SIG-M5 (cell line): ENCODE results near the gene CATSPERE.
"Not testable (repeated sequence)": the region's sequence is repeated elsewhere in the genome, so short reads cannot be mapped to it uniquely, and the experiment has no call there.

ENCODE experiments used
- DNase-seq: peaks from one replicate; lab custom pipeline; 2025; lab: John Stamatoyannopoulos, UW

The CATSPERE gene

DNA sequence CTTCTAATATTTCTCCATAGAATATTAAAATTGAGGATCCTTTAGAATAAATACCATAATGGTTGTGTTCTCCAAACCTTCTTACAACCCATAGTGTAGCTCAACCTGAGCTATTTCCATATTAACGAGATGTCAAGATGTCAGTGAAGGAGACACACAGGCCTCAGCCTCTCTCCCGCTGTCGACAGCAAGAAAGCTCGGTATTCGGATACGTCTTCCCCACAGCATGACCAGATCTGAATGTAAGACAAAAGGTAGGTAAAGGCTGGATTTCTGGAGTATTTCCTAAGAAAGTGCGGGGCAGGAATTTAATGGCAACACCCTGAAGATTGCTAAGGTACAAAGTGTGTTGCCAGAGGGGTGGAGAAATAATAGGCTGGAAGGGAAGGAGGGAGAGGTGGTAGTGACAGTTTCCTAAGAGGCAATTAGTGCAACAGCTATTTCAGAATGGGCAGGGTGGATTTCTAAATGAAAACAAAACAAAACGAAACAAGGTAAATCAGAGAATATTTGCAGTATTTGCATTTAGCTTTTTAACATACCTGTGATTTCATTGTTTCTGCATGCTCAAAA lies 11.1 kb upstream of the CATSPERE start:
- DNase-seq: no peak

DNA sequence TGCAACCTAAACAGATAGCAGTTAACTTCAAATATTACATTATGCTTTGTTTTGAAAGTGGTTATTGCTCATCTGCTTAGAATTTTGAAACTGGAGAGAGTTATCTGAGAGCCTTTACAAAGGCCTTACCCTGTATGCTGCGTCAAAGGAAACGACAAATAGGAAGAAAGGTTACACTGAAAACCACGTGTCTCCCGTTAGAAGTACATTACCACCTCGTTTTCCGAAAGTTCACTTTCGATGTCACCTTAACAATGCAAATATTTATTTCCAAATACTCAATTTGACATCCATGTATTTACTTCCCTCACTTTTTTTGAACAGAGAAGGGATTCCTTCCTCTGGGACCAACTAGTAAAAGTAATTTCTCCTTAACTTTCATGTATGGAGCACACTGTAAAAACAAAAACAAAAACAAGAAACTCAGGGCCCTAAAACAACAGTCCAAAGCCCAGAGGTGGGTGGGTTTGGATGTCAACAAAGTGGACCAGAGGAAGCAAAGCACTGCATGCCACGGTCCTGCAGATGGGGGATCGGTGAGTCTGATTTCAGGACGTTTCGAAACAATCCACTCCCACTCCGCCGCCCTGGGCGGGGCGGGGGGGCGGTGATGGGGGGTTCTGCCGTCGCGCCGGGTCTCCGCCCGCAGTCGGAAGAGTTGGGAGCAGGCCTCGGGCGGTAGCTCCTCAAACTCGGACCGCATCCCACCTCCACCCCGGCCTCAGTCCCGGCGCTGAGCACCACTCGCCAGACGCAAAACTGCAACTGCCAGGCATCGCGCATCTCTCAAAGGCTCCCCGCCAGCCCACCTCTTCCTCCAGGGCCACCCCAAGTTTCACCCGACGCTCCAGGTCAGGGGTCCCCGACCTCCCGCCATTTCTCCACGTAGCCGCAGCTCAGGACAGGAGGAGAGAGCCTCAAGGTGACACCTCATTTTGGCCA lies 10.2 kb upstream of the CATSPERE start:
- no peak for DNase-seq

DNA sequence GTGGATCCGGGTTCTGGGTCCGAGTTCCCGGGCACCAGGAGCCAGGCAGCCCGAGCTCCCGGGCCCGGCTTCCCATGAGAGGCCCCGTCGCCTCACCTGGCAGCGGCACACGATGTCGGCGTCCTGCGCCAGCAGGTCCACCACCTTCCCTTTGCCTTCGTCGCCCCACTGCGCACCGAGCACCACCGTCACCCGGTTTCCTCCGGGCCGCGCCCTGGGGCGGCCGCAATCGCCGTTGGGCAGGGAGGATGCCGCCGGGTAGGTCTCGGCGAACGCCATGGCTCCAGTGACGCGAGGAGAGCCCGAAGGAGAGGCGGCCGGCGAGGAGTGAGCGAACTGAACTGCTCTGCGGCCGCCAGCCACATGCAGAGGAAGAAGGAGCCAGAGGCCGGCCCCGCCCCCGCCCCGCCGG lies 9.5 kb upstream of the CATSPERE start, which contains the start of gene ADSS2:
ADSS2 (minus strand) TSS at position 371 of the 412 bp plus-strand sequence; CDS start at position 279, 92 bp downstream.
- DNase-seq: no peak

DNA sequence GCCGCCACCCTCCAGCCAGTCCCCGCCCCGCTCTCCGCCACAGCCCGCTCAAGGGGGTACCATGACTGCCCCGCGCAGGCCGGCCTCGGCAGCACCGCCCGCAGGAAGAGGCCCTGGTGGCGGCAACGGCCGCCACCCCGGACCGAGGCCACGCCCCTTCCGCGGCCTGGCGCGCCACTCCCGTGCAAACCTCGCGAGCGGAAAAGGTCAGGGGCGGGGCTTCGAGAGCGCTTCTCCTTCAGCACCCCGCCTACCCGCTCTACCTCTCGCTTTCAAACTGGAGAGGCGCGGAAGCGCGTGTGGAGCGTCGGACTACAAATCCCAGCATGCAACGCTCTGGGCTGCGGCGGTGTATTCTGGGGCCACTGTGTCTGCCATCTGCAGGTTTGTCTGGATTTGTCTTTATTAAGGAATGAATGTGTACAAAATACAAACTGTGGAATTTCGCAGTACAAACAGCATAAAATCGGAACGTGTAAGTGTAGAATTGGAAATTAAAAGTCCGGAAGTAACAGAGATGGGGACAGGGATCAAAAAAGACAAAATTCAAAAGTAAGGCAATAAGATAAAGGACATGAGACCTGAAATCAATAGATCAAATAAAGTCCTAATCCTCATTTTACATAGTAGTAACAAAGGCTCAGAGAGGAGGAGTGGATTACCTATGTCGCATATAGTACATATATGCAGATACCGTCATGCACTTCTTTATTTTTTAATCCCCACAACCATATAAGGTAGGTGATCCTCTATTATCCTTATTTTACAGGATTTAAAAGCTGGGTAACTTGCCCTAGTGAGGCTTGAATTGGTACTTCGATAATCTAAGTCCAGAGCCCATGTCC lies 8.9 kb upstream of the CATSPERE start:
- peak; percentile 98 for DNase-seq

DNA sequence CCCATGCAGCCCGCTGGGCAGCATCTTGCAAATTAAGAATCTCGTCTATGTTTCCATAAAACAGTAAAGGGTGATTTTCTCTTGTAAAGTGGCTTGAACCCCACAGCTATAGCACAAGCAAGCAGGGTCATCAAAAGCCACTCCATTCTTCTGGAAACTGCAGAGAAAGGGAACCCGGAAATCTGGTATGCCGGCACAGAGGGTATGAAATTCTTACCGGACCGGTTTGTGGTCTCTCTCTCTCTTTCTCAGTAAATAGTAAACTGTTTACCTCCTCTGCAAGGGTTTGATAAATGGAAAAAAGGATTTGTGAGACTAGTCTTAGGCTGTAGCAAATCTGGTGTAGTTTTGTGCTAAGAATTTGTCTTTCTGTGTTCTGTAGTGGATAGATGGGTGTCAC lies 6.7 kb upstream of the CATSPERE start:
- no peak for DNase-seq

DNA sequence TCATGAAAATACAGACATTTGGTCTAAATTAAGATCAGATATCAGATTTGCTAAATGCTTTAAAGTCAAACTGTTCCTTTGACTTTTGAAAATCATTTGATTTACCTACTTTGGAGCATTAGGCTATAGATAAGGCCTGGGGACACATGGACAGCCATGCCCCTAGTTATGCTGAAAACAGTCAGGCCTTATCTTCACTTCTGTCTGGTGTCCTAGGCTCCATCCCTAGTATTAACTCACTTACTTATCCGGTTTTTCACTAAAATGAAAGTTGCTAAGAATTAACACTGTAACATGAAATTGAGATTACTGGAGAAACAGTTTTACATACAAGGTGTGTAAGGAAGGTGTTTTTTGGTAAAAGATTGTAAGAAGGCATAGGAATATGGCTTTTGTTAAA lies 4.5 kb upstream of the CATSPERE start:
- no peak for DNase-seq

DNA sequence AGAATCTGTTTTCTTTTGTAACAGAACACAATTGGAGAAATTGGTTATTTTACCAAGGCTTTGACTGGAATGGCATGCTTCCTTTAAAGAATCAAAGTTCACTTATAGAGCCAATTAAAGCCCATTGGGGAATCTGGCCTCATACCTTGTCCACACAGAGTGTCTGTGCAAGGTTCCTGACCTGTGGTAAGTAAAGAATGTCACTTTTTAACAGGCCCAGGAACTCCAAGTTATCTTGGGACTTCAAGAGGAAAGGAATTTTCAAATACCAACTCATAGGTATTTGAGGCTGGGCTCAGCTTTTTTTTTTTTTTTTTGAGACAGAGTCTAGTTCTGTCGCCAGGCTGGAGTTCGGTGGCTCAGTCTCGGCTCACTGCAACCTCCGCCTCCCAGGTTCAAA lies 2.3 kb upstream of the CATSPERE start:
- DNase-seq: no peak

DNA sequence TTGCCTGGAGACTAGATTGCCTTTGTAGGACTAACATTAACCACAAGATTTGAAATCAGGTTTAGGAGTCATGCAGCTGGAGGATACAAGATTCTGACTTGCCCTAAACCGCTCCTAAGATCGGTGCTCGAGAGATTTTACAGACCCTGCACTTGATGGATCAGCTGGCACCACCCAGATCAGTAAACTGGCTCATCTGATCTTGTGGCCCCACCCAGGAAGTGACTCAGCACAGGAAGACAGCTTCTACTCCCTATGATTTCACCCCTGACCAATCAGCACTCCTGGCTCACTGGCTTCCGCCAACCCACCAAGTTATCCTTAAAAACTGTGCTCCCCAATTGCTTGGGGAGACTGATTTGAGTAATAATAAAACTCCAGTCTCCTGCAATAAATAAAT lies 876 bp upstream of the CATSPERE start:
- no peak for DNase-seq

DNA sequence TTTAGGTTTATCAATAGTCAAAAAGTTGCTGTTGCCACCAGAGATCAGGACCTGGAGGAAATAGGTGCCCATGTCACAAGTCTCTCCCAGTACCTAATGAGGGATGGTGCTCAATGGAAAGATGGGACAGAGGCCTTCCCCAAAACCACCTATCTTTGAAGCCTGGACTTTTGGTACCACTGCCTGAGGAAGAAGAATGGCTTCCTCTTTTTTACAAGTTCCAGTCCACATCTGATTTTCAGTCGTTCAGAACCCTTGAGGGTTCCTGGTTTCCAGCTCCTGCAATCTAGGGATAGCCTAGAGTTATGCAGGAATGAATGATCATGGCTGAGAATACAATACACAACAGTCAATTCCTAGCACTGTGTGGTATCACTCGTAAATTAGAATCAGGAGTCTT lies 5.7 kb downstream of the CATSPERE start:
- no peak for DNase-seq

DNA sequence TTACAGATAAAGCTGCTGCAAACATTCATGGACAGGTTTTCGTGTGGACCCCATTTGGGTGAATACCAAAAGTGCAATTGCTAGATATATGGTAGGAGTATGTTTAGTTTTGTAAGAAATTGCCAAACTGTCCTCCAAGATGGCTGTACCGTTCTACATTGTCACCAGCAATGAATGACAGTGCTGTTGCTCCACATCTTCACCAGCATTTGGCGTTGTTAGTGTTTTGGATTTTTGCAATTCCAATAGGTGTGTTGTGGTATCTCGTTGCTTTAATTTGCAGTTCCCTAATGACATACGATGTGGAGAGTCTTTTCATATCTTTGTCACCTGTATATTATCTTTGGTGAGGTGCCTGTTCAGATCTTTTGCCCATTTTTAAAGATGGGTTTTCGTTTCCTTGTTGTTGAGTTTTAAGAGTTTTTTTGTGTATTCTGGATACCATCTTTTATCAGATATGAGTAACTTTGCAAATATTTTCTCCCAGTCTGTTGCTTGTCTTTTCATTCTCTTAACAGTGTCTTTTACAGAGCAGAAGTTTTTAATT lies 12.1 kb downstream of the CATSPERE start:
- DNase-seq: no peak

DNA sequence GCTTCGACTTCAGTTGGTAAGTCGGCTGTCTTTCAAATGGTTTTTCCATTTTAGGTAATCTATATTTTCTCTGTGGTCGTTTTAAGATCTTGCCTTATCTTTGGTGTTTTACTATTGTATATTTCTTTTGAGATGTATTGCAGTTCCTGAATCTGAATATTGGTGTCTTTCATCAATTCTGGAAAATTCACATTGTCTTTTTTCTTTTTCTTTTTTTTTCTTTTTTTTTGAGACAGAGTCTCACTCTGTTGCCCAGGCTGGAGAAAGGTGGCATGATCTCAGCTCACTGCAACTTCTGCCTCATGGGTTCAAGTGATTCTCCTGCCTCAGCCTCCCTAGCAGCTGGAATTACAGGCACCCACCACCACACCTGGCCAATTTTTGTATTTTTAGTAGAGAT lies 23.9 kb downstream of the CATSPERE start:
- not testable (repeated sequence) for DNase-seq

DNA sequence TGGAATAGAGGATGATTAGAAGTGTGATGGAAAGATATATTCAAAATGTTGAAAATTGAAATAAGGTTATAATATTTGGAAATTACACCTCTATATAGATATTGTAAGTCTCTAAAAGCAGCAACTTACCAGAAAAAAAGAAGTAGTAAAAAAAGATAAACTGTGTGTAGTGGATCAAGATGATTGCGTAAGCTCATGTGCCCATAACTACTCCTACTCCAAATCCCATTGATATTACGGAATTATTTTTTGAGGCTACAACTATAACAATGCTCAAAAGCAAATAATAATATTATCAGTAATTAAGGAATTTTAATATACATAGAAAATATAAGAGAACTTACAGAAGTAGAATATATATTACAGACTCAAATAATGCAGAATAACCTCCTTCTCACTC lies 33.6 kb downstream of the CATSPERE start:
- DNase-seq: no peak

DNA sequence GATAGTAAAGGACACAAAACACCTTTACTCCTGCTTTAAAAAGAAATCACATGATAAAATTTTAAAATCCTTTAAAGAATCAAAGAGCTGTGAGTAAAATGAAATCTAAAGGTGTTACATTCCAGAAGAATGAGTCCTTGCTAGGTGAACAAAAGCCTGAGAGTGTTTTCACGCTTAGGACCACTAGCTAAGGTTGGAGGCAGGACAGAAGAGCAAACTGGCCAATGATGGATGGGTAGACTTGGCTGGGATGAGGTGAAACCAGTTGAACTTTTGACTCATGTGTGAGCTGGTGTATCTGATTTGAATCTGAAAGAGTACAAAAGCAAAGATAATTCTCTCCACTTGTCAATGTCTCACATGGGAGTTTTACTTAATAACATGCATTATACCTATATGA lies 35.1 kb downstream of the CATSPERE start:
- no peak for DNase-seq

DNA sequence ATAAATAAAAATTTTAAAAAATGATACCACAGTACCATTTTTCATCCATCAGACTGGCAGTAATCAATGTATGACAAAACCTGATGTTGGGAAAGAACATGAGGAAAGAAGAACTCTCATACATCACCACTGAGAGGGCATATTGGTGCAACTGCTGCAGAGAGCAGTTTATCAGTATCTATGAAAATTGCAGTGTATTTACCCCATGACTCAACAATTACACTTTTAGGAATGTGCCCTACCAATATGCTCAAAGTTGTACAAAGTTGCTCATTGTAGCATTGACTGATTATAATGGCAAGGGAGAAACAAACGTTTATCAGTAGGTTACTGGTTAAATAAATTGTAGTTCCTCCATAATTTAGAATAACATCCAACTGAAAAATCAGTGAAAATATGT lies 36.7 kb downstream of the CATSPERE start:
- DNase-seq: no peak

DNA sequence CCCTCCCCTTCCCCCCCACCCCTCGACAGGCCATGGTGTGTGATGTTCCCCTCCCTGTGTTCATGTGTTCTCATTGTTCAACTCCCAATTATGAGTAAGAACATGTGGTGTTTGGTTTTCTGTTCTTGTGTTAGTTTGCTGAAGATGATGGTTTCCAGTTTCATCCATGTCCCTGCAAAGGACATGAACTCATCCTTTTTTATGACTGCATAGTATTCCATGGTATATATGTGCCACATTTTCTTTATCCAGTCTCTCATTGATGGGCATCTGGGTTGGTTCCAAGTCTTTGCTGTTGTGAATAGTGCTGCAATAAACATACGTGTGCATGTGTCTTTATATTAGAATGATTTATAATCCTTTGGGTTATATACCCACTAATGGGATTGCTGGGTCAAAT lies 38.4 kb downstream of the CATSPERE start:
- DNase-seq: not testable (repeated sequence)

DNA sequence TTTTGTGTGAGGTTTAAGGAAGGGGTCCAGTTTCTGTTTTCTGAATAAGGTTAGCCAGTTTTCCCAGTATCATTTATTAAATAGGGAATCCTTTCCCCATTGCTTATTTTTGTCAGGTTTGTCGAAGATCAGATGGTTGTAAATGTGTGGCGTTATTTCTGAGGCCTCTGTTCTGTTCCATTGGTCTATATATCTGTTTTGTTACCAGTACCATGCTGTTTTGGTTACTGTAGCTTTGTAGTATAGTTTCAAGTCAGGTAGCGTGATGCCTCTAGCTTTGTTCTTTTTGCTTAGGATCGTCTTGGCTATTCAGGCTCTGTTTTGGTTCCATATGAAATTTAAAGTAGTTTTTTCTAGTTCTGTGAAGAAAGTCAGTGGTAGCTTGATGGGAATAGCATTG lies 39.4 kb downstream of the CATSPERE start:
- not testable (repeated sequence) for DNase-seq

DNA sequence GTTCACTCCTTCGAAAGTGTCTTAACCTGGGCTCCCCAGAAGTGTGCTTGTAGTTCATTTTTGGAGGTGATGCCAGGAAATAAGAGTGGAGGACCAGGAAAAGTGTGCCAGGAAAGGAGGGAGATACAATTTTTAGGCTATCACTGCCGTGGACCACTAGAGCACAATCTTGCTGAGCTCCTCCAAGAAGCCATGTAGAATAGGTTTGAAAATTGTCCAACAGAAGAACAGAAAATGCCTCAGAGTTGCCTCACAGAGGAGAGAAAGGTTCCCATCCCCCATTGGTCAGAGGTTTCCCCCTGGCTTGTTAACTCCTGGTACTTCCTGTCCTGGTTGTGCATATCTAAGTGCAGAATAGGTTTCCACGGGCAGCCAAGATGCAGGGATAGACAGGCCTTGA lies 41.6 kb downstream of the CATSPERE start:
- no peak for DNase-seq

DNA sequence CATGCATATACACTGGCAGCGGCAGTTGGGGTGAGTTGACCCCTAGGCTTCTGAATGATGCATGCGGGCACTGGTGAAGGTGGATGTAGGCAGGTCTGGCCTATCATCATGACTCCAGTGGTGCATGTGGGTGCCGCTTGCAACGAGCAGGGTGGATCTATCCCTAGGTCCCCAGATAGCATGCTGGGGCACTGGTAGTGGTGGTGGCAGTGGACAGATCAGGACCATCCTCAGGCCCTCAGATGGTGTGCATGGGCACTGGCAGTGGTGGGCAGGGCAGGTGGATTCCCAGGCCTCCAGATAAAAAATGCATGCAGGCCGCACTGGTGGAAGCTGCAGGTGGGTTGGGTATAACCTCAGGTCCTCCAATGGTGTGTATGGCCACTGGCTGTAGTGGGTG lies 52.4 kb downstream of the CATSPERE start:
- no peak for DNase-seq

DNA sequence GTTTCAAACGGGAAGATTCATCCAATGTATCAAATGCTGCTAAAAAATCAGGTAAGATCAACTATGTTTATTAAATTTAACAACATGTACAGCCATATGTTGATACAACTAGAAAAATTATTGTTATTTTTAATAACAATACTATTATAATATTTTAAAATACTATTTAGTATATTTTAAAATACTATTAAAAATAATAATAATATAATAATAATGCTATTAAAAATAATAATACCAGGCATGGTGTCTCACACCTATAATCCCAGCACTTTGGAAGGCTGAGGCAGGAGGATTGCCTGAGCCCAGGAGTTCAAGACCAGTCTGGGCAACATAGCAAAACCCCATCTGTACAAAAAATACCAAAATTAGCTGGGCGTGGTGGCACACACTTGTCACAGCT lies 54.6 kb downstream of the CATSPERE start:
- DNase-seq: no peak

DNA sequence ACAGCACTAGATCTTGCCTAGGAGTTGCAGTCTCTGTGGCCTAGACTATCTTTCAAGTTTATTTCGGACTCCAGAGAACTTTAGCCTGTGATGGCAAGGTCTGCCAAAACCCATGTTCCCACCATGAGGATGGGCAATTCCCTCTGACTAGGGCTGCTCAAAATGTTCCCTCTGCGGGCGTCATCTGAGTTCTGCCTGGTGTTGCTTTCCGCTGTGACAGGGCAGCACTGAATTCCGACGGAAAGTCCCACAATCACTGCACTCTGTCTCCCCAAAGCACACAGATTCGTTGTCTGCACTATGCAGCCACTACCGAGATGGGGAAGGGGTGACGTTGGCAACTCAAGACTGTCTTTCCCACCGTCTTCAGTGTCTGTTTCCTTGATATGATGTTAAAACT lies 75.2 kb downstream of the CATSPERE start:
- DNase-seq: no peak

DNA sequence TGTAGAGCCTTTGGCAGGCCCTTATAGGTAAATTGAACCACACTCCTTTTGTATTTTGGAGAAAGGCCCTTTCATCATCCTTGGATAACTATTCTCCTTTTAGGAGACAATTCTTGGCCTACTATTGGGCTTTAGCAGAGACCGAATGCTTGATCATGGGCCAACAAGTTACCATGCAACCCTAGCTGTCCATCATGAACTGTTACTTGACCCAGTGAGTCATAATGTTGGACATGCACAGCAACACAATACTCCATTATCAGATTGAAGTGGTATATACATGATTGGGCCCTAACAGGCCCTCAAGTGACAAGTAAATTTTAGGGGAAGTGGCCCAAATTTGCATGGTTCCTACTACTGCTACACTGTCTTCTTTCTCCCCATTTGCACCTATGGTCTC lies 84.4 kb downstream of the CATSPERE start:
- DNase-seq: no peak

DNA sequence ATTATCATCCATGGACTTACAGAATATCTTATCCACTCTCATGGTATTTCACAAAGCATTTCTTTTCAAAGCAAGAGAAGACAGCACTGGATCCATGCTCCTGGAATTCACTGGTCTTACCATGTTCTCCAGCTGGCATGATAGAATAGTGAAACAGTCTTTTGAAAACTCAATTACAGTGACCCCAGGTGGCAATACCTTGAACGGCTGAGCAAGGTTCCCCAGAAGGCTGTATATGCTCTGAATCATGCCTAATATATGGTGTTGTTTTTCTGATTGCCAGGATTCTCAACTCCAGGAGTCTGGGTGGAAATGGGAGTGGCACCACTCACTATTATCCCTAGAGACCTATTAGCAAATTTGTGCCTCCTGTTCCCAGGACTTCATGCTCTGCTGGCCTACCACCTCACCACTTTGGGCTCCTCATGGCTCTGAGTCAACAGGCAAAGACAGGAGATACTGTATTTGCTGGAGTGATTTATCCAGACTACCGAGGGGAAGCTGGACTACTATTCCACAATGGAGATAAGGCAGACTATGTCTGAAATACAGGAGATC lies 87.6 kb downstream of the CATSPERE start:
- DNase-seq: no peak
